ENCODE data around the gene TRAPPC6A. TPM values are rescaled to one million over a fixed set of nuclear protein-coding genes. Genes with fewer than 3 reads are reported as not detected.

The TRAPPC6A gene
- total RNA-seq, 2 donors from 2014 or later = 56.6 to 79.1 TPM

GRCh38 chr19:45115809-45116615, 62.0 kb downstream of the TRAPPC6A start:
- Histone ChIP-seq H3K9ac (ENCODE audit: extremely low read depth, low read length, poor library complexity, severe bottlenecking) (no peak overlapping the region), H3K36me3 (ENCODE audit: control insufficient read depth, insufficient read depth, low read length) (no peaks in the 10 kb centered on the region)
- H3K27ac Mint-ChIP-seq = no peak overlapping the region

GRCh38 chr19:45114116-45114515, 63.9 kb downstream of the TRAPPC6A start:
- WGBS, 2 experiments (ENCODE audit: insufficient coverage in 1 of 2, insufficient read length in 1 of 2) = 92 to 100% methylated on average over 4 of the region's 4 CpGs
- Histone ChIP-seq H3K9ac (ENCODE audit: extremely low read depth, low read length, poor library complexity, severe bottlenecking) (no peak overlapping the region), H3K4me3 (ENCODE audit: low read length) (no peak overlapping the region), H3K4me1 (ENCODE audit: control insufficient read depth, insufficient read depth, low read length) (peaks cover 5% of the 10 kb centered on the region), H3K27me3 (ENCODE audit: control insufficient read depth, insufficient read depth, low read length, poor library complexity, severe bottlenecking) (no peaks in the 10 kb centered on the region), H3K36me3 (ENCODE audit: control insufficient read depth, insufficient read depth, low read length) (no peaks in the 10 kb centered on the region), H3K9me3 (ENCODE audit: control insufficient read depth, low read length) (no peaks in the 10 kb centered on the region), H3K27ac (ENCODE audit: low read depth, low read length) (no peak overlapping the region)
- Mint-ChIP-seq H3K9me3 (no peaks in the 10 kb centered on the region), H3K36me3 (ENCODE audit: low read depth) (peaks cover under 1% of the 10 kb centered on the region), H3K27me3 (ENCODE audit: insufficient read depth) (no peaks in the 10 kb centered on the region), H3K27ac (no peak overlapping the region), H3K4me3 (no peak overlapping the region), H3K4me1 (peaks cover 23% of the 10 kb centered on the region)
- no peak for DNase-seq
- TF ChIP-seq CTCF (conservative IDR thresholded peaks at IDR 0.05) = no peak

More at GRCh38 chr19:45115809-45116615, 62.0 kb downstream of the TRAPPC6A start:
- Histone ChIP-seq H3K27ac (ENCODE audit: low read depth, low read length) (no peak overlapping the region), H3K9me3 (ENCODE audit: control insufficient read depth, low read length) (no peaks in the 10 kb centered on the region), H3K4me3 (ENCODE audit: low read length) (no peak overlapping the region), H3K27me3 (ENCODE audit: control insufficient read depth, insufficient read depth, low read length, poor library complexity, severe bottlenecking) (no peaks in the 10 kb centered on the region), H3K4me1 (ENCODE audit: control insufficient read depth, insufficient read depth, low read length) (peaks cover 5% of the 10 kb centered on the region)
- 95% methylated on average over 20 to 21 of the region's 21 CpGs for WGBS, 2 experiments (ENCODE audit: insufficient coverage in 1 of 2, insufficient read length in 1 of 2)
- Mint-ChIP-seq H3K4me3 (no peak overlapping the region), H3K36me3 (ENCODE audit: low read depth) (peaks cover 5% of the 10 kb centered on the region), H3K4me1 (peaks cover 23% of the 10 kb centered on the region), H3K27me3 (ENCODE audit: insufficient read depth) (no peaks in the 10 kb centered on the region), H3K9me3 (no peaks in the 10 kb centered on the region)
- TF ChIP-seq CTCF (conservative IDR thresholded peaks at IDR 0.05) = no peak
- DNase-seq = no peak

- H3K4me1 Mint-ChIP-seq = peaks cover 23% of the 10 kb centered on the region
Observed at GRCh38 chr19:45113628-45114027, 64.4 kb downstream of the TRAPPC6A start.

More at GRCh38 chr19:45113628-45114027, 64.4 kb downstream of the TRAPPC6A start:
- DNase-seq = no peak
- Histone ChIP-seq H3K4me3 (ENCODE audit: low read length) (no peak overlapping the region), H3K27ac (ENCODE audit: low read depth, low read length) (no peak overlapping the region), H3K36me3 (ENCODE audit: control insufficient read depth, insufficient read depth, low read length) (peaks cover 3% of the 10 kb centered on the region), H3K9me3 (ENCODE audit: control insufficient read depth, low read length) (no peaks in the 10 kb centered on the region), H3K27me3 (ENCODE audit: control insufficient read depth, insufficient read depth, low read length, poor library complexity, severe bottlenecking) (no peaks in the 10 kb centered on the region), H3K9ac (ENCODE audit: extremely low read depth, low read length, poor library complexity, severe bottlenecking) (no peak overlapping the region), H3K4me1 (ENCODE audit: control insufficient read depth, insufficient read depth, low read length) (peaks cover 5% of the 10 kb centered on the region)
- Mint-ChIP-seq H3K4me3 (no peak overlapping the region), H3K9me3 (no peaks in the 10 kb centered on the region), H3K27me3 (ENCODE audit: insufficient read depth) (no peaks in the 10 kb centered on the region), H3K36me3 (ENCODE audit: low read depth) (peaks cover 2% of the 10 kb centered on the region), H3K27ac (no peak overlapping the region)
- WGBS, 2 experiments (ENCODE audit: insufficient coverage in 1 of 2, insufficient read length in 1 of 2) = 75 to 80% methylated on average over 6 to 9 of the region's 9 CpGs
- TF ChIP-seq CTCF (conservative IDR thresholded peaks at IDR 0.05) = no peak

Other genes starting within 250 kb of the TRAPPC6A start
- gene APOC4, start 236.0 kb downstream of the TRAPPC6A start, total RNA-seq = not detected
- gene APOC2, start 232.2 kb downstream of the TRAPPC6A start, total RNA-seq = under 1 TPM in 1 of 2 donors, not detected in 1; 0.70 TPM
- 10 to 100 TPM; 82.7 to 94.4 TPM for gene CLPTM1, start 222.9 kb downstream of the TRAPPC6A start, total RNA-seq
- 10 to 100 TPM in 1 of 2 donors, 1 to 10 TPM in 1; 9.5 to 14.5 TPM for gene RELB, start 176.8 kb downstream of the TRAPPC6A start, total RNA-seq
- 10 to 100 TPM; 67.1 to 90.3 TPM for gene CLASRP, start 139.2 kb downstream of the TRAPPC6A start, total RNA-seq
- gene ZNF296, start 101.8 kb downstream of the TRAPPC6A start, total RNA-seq = 1 to 10 TPM; 2.1 to 8.5 TPM
- 10 to 100 TPM; 56.3 to 56.6 TPM for gene GEMIN7, start 99.0 kb downstream of the TRAPPC6A start, total RNA-seq
- 10 to 100 TPM; 23.6 to 32.5 TPM for gene PPP1R37, start 85.1 kb downstream of the TRAPPC6A start, total RNA-seq
- under 1 TPM; 0.15 to 0.22 TPM for gene NKPD1, start 17.3 kb downstream of the TRAPPC6A start, total RNA-seq
- gene BLOC1S3, start 547 bp upstream of the TRAPPC6A start, total RNA-seq = 10 to 100 TPM in 1 of 2 donors, 1 to 10 TPM in 1; 9.4 to 11.3 TPM
- under 1 TPM in 1 of 2 donors, not detected in 1; 0.11 TPM for gene EXOC3L2, start 67.2 kb upstream of the TRAPPC6A start, total RNA-seq
- 10 to 100 TPM; 74.6 to 90.6 TPM for gene MARK4, start 73.0 kb upstream of the TRAPPC6A start, total RNA-seq
- gene CKM, start 144.6 kb upstream of the TRAPPC6A start, total RNA-seq = 1 to 10 TPM; 2.7 to 3.7 TPM
- 1 to 10 TPM; 3.6 to 4.8 TPM for gene KLC3, start 162.5 kb upstream of the TRAPPC6A start, total RNA-seq
- gene ERCC2, start 192.3 kb upstream of the TRAPPC6A start, total RNA-seq = 100 to 1,000 TPM in 1 of 2 donors, 10 to 100 TPM in 1; 87.9 to 105 TPM
- 10 to 100 TPM; 17.9 to 26.4 TPM for gene PPP1R13L, start 226.8 kb upstream of the TRAPPC6A start, total RNA-seq
- 10 to 100 TPM; 13.2 to 16.0 TPM for gene POLR1G, start 228.4 kb upstream of the TRAPPC6A start, total RNA-seq
- 10 to 100 TPM; 53.5 to 63.6 TPM for gene ERCC1, start 245.7 kb upstream of the TRAPPC6A start, total RNA-seq